ENCODE measurements around the gene IL19. TPM values are rescaled to one million over a fixed set of nuclear protein-coding genes. Genes with fewer than 3 reads are reported as not detected.

The IL19 gene
- total and polyA plus RNA-seq, 9 of the 15 experiments (the other 6 are each of a cell fraction or from before 2014, with no cell fraction given), result not detected

DNA sequence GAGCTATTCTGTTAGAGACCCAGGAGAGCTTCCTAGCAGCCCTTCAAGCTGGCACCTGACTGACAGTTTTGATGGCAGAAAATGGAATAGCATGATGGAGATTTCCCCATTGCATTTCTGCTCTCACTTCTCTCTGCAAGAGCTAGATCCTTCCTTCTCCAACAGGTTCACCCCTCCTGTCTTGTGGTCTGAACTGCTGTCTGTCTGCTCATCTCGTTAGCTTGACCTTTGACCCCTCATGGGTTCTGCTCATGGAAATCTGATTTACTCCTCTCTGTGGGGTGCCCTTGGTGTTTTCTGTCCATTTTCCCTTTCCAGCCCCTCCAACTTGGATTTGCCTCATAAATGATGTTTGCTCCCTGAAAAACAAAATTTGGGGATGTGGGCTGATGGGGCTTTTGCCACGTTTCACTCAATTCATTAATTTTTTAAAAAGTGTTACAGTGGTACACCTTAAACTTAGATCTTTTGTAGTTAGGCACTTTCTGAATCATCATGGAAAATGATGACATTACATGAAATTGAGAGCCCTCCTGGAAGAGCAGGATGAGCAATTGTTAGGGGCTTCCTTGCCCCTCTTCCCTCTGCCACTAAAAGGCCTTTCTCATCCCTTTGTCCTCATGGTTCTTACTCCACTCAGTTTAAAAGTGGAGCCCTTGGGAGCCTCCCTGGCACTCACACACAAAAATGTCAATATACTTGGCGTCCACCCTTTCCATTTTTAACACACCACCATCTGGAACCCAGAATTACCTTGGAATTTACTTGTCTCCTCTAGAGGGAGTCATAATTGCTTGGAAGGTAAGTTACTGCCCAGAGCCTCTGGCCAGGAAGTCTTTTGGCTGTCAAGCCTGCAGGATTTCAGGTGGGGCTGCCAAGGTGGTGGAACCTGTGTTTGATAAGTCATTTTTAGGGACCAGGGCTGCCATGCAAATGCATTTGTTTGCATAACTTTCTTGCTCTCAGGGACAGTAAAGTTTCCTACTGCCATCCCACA, 31.9 kb upstream of the IL19 start (continued):
- TF ChIP-seq, protein P1, sequence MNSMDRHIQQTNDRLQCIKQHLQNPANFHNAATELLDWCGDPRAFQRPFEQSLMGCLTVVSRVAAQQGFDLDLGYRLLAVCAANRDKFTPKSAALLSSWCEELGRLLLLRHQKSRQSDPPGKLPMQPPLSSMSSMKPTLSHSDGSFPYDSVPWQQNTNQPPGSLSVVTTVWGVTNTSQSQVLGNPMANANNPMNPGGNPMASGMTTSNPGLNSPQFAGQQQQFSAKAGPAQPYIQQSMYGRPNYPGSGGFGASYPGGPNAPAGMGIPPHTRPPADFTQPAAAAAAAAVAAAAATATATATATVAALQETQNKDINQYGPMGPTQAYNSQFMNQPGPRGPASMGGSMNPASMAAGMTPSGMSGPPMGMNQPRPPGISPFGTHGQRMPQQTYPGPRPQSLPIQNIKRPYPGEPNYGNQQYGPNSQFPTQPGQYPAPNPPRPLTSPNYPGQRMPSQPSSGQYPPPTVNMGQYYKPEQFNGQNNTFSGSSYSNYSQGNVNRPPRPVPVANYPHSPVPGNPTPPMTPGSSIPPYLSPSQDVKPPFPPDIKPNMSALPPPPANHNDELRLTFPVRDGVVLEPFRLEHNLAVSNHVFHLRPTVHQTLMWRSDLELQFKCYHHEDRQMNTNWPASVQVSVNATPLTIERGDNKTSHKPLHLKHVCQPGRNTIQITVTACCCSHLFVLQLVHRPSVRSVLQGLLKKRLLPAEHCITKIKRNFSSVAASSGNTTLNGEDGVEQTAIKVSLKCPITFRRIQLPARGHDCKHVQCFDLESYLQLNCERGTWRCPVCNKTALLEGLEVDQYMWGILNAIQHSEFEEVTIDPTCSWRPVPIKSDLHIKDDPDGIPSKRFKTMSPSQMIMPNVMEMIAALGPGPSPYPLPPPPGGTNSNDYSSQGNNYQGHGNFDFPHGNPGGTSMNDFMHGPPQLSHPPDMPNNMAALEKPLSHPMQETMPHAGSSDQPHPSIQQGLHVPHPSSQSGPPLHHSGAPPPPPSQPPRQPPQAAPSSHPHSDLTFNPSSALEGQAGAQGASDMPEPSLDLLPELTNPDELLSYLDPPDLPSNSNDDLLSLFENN (IDR thresholded peaks at IDR 0.05; ENCODE audit: low read depth in 2 of 2, low read length in 2 of 2), result no peak
- TF ChIP-seq NFE2L1 (tag; IDR thresholded peaks at IDR 0.05; ENCODE audit: borderline replicate concordance, low read depth) (no peak), CREB1 (IDR thresholded peaks at IDR 0.05) (no peak), CREB1 (CRISPR knock-in tag; IDR thresholded peaks at IDR 0.05) (no peak), TRIM24 (IDR thresholded peaks at IDR 0.05) (peak in 1 of 2 experiments; percentile 24; a peak in 1 of 4 replicates)
- TF ChIP-seq, protein P2, sequence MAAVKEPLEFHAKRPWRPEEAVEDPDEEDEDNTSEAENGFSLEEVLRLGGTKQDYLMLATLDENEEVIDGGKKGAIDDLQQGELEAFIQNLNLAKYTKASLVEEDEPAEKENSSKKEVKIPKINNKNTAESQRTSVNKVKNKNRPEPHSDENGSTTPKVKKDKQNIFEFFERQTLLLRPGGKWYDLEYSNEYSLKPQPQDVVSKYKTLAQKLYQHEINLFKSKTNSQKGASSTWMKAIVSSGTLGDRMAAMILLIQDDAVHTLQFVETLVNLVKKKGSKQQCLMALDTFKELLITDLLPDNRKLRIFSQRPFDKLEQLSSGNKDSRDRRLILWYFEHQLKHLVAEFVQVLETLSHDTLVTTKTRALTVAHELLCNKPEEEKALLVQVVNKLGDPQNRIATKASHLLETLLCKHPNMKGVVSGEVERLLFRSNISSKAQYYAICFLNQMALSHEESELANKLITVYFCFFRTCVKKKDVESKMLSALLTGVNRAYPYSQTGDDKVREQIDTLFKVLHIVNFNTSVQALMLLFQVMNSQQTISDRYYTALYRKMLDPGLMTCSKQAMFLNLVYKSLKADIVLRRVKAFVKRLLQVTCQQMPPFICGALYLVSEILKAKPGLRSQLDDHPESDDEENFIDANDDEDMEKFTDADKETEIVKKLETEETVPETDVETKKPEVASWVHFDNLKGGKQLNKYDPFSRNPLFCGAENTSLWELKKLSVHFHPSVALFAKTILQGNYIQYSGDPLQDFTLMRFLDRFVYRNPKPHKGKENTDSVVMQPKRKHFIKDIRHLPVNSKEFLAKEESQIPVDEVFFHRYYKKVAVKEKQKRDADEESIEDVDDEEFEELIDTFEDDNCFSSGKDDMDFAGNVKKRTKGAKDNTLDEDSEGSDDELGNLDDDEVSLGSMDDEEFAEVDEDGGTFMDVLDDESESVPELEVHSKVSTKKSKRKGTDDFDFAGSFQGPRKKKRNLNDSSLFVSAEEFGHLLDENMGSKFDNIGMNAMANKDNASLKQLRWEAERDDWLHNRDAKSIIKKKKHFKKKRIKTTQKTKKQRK (IDR thresholded peaks at IDR 0.05; ENCODE audit: borderline replicate concordance, low read depth, low read length), result no peak

Measured in K562 (cell line).